Esophagus muscularis mucosa (tissue), 4 donors: ENCODE data around the gene EPHA2. TPM values are rescaled to one million over a fixed set of nuclear protein-coding genes. Genes with fewer than 3 reads are reported as not detected.
A peak's percentile ranks its signal among the peaks of the same experiment; 100 is the strongest.

ENCODE experiments used
- DNase-seq: peaks from one replicate; pipeline ENCODE4 v3.0.0-alpha.2; 2017; ENCODE audit errors: extremely low spot score
- H3K27ac ChIP-seq, 4 donors: fragments of 200-600 bp; sonication (generic); replicated peaks in 1 of 4; 1 replicate in 3 of 4; 2 replicates in 1 of 4; pipeline ENCODE4 v1.5.1; 2016 to 2019; ENCODE audit warnings: mild to moderate bottlenecking in 1 of 4
- H3K27me3 ChIP-seq, 4 donors: fragments of 200-600 bp; sonication (generic); one replicate each; pipeline versions ENCODE4 v1.5.1 to v1.6.0; 2016 to 2019
- H3K36me3 ChIP-seq, 4 donors: fragments of 200-600 bp; sonication (generic); one replicate each; pipeline ENCODE4 v1.5.1; 2016 to 2019
- H3K4me1 ChIP-seq, 4 donors: fragments of 200-600 bp; sonication (generic); one replicate each; pipeline ENCODE4 v1.5.1; 2016 to 2019
- H3K4me3 ChIP-seq, 4 donors: fragments of 200-600 bp; sonication (generic); 1 replicate in 2 of 4; 2 replicates in 2 of 4; pipeline ENCODE4 v1.5.1; 2016 to 2019; ENCODE audit warnings: mild to moderate bottlenecking in 4 of 4, moderate library complexity in 1 of 4
- H3K9me3 ChIP-seq, 4 donors: fragments of 200-600 bp; sonication (generic); 1 replicate in 3 of 4; 2 replicates in 1 of 4; pipeline ENCODE4 v1.5.1; 2016 to 2019
- EP300 ChIP-seq: sonication (generic); formaldehyde crosslinking; IDR thresholded peaks from one replicate; pipeline ENCODE4 v1.6.1; 2017; ENCODE audit warnings: antibody characterized with exemption
- POLR2A ChIP-seq: fragments of 450-650 bp; IDR thresholded peaks from one replicate; pipeline ENCODE4 v1.6.1; 2017; ENCODE audit warnings: antibody characterized with exemption, moderate library complexity, mild to moderate bottlenecking, low read depth
- POLR2AphosphoS5 ChIP-seq, 2 donors: sonication (generic); formaldehyde crosslinking; IDR thresholded peaks; one replicate each; pipeline ENCODE4 v1.6.1; 2017; ENCODE audit warnings: antibody characterized with exemption in 2 of 2
- WGBS: methylation state at CpG from one replicate; pipeline ENCODE4 v1.1.5; 2018; 5-methylcytosine and 5-hydroxymethylcytosine counted together
- intact Hi-C: fragments of 100-400 bp; cut with DNase I; formaldehyde crosslinking; loops from one replicate; pipeline ENCODE4 v1.15.1; 2023
- total RNA-seq, 4 donors: library from RNA; depleted of rRNA; stranded (reverse); fragments of >200 nt; gene quantifications; one replicate each; pipeline versions ENCODE4 v1.1.0 to v1.2.1, GENCODE V29; 2016
- TF ChIP-seq, protein P1 (sequence below), 3 experiments: fragments of 200-600 bp in 2 of 3; fragments of 450-650 bp in 1 of 3; sonication (generic) in 2 of 3; IDR thresholded peaks; one replicate each; pipeline ENCODE4 v1.5.1; 2017 to 2019; ENCODE audit warnings: antibody characterized with exemption in 3 of 3, mild to moderate bottlenecking in 2 of 3, moderate library complexity in 1 of 3

Gene EPHA2
- 10 to 100 TPM in 2 of 4 donors, 1 to 10 TPM in 2; 5.8 to 15.7 (median 11.3) TPM for total RNA-seq

DNA sequence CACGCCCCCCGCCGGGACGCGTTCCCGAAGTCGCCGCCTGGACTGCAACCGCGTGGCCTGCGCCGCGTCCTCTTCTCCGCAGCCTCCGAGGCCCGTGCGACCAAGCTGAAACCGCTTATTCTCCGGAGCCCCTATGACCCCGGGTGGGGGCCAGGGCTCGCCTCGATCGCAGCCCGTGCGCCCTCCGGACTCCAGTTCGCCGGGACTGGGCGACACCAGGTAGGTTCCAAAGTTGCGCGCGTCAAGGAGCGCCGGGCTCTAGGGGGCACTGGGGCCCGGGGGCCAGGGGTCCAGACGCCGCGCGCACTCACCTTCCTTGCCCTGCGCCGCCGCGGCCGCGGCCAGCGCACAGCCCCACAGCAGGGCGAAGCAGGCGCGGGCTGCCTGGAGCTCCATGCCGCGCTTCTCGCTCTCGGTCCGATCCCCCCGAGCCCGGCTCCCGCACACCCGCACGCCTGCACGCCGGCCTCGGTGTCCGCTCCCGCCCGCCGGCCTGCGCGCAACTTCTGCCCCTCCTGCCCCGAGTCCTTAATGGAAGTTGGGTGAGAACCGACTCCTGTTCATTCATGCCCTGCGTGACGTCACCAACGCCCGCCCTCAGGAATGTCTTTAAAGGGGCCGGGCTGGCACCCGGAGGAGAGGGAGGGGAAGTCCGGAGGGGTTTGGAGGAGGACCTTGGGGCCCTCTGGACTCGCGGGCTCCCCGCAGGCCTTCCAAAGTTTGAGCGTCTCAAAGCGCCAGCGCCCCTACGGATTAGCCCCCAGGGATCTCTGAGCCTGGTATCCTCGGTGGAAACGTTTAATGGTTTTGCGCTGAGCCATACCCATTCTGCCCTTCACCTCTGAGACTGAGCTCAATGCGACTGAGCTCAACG, at the start of gene EPHA2:
Gene EPHA2 (minus strand): TSS at position 533 of the 874 bp plus-strand sequence. CDS start 137 bp downstream, at position 396.
- Histone ChIP-seq H3K4me1 (peaks cover 42 to 58% (median 57%) of the 10 kb centered on the region in 4 donors), H3K36me3 (no peaks in the 10 kb centered on the region), H3K4me3 (peak within 1 kb of the TSS; percentile 63 to 72 (median 70)), H3K9me3 (no peaks in the 10 kb centered on the region), H3K27ac (peak within 1 kb of the TSS; percentile 79 to 89 (median 84)), H3K27me3 (no peaks in the 10 kb centered on the region)
- WGBS: 9% methylated on average over 59 of the region's 89 CpGs
- DNase-seq: no peak
- intact Hi-C loops: no loop called here
- TF ChIP-seq POLR2AphosphoS5 (IDR thresholded peaks at IDR 0.05) (peak; percentile 91 to 97), EP300 (no peak), POLR2A (peak; percentile 56)

- peaks cover 10 to 28% (median 23%) of the 10 kb centered on the region in 4 donors for H3K4me1 ChIP-seq
- intact Hi-C loops: loop anchor here (5.0 kb wide), 2 partner anchors 42 to 157 kb away; no protein-coding TSS in a partner anchor
- H3K27me3 ChIP-seq: no peaks in the 10 kb centered on the region
- no peak for DNase-seq
- H3K36me3 ChIP-seq: peaks cover 0 to 15% (median 4%) of the 10 kb centered on the region in 4 donors
- H3K4me3 ChIP-seq: no peak overlapping the region
- no peaks in the 10 kb centered on the region for H3K9me3 ChIP-seq
- peak overlapping the region in 3 of 4 donors; percentile 80 to 93 (median 90) for H3K27ac ChIP-seq
- 90% methylated on average over 9 of the region's 11 CpGs for WGBS
- no peak for TF ChIP-seq POLR2AphosphoS5 (IDR thresholded peaks at IDR 0.05)
- no peak for TF ChIP-seq POLR2A
- TF ChIP-seq, protein P1, sequence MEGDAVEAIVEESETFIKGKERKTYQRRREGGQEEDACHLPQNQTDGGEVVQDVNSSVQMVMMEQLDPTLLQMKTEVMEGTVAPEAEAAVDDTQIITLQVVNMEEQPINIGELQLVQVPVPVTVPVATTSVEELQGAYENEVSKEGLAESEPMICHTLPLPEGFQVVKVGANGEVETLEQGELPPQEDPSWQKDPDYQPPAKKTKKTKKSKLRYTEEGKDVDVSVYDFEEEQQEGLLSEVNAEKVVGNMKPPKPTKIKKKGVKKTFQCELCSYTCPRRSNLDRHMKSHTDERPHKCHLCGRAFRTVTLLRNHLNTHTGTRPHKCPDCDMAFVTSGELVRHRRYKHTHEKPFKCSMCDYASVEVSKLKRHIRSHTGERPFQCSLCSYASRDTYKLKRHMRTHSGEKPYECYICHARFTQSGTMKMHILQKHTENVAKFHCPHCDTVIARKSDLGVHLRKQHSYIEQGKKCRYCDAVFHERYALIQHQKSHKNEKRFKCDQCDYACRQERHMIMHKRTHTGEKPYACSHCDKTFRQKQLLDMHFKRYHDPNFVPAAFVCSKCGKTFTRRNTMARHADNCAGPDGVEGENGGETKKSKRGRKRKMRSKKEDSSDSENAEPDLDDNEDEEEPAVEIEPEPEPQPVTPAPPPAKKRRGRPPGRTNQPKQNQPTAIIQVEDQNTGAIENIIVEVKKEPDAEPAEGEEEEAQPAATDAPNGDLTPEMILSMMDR (IDR thresholded peaks at IDR 0.05): no peak
- TF ChIP-seq EP300: no peak
Observed at GRCh38 chr1:16205334-16205671, 49.4 kb upstream of the EPHA2 start.

DNA sequence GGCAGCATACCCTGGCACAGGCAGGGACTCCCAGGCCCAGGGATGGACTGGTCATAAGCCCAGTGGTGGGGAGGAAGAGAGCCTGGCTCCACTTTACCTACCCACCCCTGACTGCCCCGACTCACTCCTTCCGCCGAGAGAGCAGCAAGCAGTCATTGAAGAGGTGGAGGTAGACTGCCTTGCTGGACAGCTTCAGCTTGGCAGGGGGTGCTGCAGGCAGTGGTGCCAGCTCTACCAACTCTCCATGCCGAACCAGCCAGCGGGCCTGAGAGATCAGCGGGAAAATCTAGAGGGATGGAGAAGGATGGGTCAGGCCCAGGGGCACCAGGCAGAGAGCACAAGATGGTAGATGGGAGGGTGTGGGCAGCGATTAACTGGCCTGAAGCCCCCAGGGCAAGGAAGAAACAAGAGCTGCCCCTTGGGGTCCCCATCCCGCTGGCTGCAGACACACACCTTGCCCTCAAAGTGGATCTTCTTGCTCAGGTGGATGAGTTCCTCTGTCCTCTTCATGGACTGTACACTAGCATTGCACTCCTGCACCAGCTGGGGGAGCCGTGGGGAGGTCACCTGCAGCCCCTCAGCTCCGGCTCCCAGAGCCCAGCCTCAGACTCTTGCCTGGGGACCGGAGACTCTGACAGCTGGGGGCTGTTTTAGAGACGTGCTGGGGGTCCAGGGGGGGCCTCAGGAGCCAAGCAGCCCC, 48.9 kb upstream of the EPHA2 start:
- TF ChIP-seq, protein P1 (IDR thresholded peaks at IDR 0.05): peak in 2 of 3 experiments; percentile 38 to 43
- TF ChIP-seq EP300 (no peak), POLR2A (no peak), POLR2AphosphoS5 (IDR thresholded peaks at IDR 0.05) (no peak)
- Histone ChIP-seq H3K27me3 (no peaks in the 10 kb centered on the region), H3K9me3 (no peaks in the 10 kb centered on the region), H3K4me3 (no peak overlapping the region), H3K27ac (peak overlapping the region in 2 of 4 donors; percentile 90 to 93), H3K36me3 (peaks cover 0 to 15% (median 4%) of the 10 kb centered on the region in 4 donors), H3K4me1 (peaks cover 10 to 28% (median 23%) of the 10 kb centered on the region in 4 donors)
- 84% methylated on average over 8 of the region's 12 CpGs for WGBS
- DNase-seq: no peak
- intact Hi-C loops: loop anchor here (5.0 kb wide), 2 partner anchors 43 to 158 kb away; no protein-coding TSS in a partner anchor

GRCh38 chr1:16204216-16204615, 48.3 kb upstream of the EPHA2 start:
- Histone ChIP-seq H3K27ac (no peak overlapping the region), H3K9me3 (no peaks in the 10 kb centered on the region), H3K4me3 (no peak overlapping the region), H3K36me3 (peaks cover 0 to 15% (median 4%) of the 10 kb centered on the region in 4 donors), H3K27me3 (no peaks in the 10 kb centered on the region), H3K4me1 (peaks cover 10 to 28% (median 23%) of the 10 kb centered on the region in 4 donors)
- DNase-seq: no peak
- TF ChIP-seq POLR2A (no peak), POLR2AphosphoS5 (IDR thresholded peaks at IDR 0.05) (no peak), EP300 (no peak)
- TF ChIP-seq, protein P1 (IDR thresholded peaks at IDR 0.05): no peak
- intact Hi-C loops: no loop called here
- WGBS: 86% methylated on average over 2 of the region's 2 CpGs
